ENCODE results near the gene INPPL1.

GRCh38 chr11:72217841-72218240 lies 6.7 kb upstream of the INPPL1 start:
- TF ChIP-seq FOXM1 (IDR thresholded peaks at IDR 0.05; ENCODE audit: borderline replicate concordance) = no peak
- TF ChIP-seq FOXK2 (IDR thresholded peaks at IDR 0.05) = no peak

Measured in HEK293T (cell line).